NCI-H2107 treated with DMSO at 0.1 percent for 48 hours (cell line): Measurements from ENCODE around the gene SSH3.

ENCODE experiments used
- DNase-seq: peaks from one replicate; lab custom pipeline; 2025; ENCODE audit not compliant: unreplicated experiment; lab: John Stamatoyannopoulos, UW

The SSH3 gene

DNA sequence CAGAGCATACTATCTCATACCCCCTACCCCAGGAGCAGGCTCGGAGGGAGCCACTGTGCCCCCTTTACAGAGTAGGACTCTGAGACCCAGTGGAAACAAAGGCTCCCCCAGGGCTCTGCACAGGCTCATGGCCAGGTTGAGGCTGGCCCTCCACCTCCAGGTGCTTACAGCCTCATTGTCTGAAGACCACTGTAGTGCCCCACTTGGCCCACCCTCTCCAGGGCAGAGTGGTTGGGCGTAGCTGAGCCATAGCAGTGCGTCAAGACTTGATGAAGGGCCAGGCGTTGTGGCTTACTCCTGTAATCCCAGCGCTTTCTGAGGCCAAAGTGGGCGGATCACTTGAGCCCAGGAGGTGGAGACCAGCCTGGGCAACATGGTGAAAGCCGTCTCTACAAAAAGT is 12.5 kb upstream of the SSH3 start:
- no peak for DNase-seq

GRCh38 chr11:67291481-67292381 is 11.6 kb upstream of the SSH3 start:
- DNase-seq: no peak

DNA sequence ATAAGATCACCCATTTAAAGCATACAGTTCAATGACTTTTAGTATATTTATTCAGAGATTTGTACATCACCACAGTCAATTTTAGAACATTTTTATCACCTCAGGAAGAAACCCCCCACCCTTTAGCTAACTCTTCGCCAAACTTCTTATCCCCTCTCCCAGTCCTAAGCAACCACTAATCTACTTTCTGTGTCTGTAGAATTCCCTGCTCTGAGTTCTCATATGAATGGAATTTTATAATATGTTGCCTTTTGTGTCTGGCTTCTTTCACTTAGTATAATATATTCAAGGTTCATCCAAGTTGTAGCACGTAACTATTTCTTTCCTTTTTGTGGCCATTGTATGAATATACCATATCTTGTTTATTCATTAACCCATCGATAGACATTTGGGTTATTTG is 10.7 kb upstream of the SSH3 start:
- no peak for DNase-seq

DNA sequence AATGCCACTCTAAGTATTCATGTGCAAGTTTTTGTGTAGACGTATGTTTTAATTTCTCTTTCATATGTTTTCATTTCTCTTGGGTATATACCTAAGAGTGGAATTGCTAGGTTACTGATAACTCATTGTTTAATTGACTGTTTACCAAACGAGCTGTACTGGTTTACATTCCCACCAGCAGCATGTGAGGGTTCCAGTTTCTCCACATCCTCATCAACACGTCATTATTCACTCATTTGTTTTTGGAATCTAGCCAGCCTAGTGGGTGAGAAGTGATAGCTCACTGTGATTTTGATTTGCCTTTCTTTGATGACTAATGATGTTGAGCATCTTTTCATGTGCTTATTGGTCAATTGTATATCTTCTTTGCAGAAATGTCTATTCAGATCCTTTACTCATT is 10.2 kb upstream of the SSH3 start:
- no peak for DNase-seq

GRCh38 chr11:67295846-67296245 is 7.5 kb upstream of the SSH3 start:
- DNase-seq: no peak

GRCh38 chr11:67298786-67299185 is 4.5 kb upstream of the SSH3 start:
- DNase-seq: no peak

- no peak for DNase-seq
These were observed 3.7 kb upstream of the SSH3 start for GRCh38 chr11:67299471-67300191.

DNA sequence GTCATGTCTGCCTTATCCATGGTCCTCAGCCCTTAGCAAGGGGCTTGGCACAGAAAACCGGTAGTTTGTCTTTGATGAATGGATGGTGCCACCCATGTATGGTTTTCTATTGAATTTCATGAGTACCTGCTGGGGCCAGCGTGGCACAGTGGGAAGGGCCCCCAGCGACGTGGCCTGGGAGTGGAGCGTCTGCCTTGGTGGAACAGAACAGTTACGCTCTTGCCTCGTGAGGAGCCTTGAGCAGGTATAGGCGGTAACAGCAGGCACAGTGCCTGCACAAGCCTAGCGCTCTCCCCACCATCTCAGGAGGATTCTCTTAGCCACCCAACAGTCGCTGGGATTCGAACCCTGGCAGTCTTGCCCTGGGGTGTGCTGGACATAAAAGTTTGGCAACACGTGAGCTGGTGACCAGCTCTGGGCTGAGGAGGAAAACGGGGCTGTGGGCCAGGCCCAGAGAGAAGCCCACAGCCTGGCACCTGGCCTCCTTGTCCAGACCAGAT is 3.0 kb upstream of the SSH3 start:
- no peak for DNase-seq

GRCh38 chr11:67300756-67301312 is 2.5 kb upstream of the SSH3 start:
- DNase-seq: no peak

GRCh38 chr11:67301313-67301921 is 1.9 kb upstream of the SSH3 start:
- no peak for DNase-seq

GRCh38 chr11:67301951-67302516 is 1.3 kb upstream of the SSH3 start:
- peak; percentile 51 for DNase-seq

DNA sequence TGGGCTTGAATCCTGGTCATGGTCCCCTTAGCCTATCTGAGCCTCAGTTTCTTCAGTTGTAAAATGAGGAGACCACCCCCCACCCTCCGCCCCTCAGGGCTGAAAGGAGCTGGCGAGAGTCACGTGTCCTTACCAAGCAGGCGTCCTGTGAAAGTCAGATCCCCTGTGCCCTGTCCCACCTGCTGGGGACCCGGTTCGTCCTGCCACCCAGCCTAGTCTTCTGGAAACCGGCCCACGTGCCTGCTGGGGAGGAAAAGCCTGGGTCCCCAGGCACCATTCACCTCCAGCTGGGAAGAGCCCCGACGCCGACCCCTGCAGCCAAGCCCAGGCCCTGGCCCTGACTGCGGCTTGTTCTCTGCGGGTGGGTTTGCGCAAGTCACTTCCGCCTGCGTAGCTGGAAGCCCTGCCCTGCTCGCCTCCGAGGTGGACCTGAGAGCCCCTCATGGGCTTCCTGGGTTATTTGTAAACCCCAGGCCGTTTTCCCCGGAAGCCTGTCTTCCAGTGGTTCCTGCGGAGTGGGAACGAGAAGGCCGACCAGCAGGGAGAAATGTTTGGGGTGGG is 679 bp upstream of the SSH3 start:
- no peak for DNase-seq

- no peak for DNase-seq
These were observed 593 bp downstream of the SSH3 start for GRCh38 chr11:67303835-67304411.

- DNase-seq: no peak
These were observed 1.3 kb downstream of the SSH3 start for GRCh38 chr11:67304511-67305113.

DNA sequence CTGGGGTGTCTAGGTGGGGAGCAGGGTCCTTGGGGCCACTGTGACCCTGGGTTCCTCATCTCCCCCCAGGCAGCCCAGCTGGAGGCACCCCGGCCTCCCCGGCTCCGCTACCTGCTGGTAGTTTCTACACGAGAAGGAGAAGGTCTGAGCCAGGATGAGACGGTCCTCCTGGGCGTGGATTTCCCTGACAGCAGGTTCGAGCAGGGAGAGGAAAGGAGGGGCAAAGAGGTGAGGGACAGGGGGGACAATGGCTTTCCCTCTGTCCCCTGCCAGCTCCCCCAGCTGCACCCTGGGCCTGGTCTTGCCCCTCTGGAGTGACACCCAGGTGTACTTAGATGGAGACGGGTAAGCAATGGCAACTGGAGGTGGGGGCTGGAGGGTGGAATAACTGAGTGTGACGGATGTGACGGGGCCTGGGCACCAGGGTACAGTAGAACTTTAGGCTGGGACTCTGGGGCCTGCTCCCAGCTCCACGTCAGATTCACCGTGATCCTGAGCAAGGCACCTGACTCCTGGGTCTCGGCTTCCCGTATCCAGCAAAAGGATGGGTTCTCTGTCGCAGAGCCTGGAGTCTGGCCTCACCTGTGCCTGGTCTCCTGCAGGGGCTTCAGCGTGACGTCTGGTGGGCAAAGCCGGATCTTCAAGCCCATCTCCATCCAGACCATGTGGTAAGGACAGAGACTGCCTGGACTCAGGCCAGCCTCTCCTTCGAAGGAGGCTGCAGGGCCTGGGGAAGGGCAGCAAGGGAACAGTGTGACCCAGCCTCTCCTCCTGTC is 3.6 kb downstream of the SSH3 start:
- DNase-seq: no peak

DNA sequence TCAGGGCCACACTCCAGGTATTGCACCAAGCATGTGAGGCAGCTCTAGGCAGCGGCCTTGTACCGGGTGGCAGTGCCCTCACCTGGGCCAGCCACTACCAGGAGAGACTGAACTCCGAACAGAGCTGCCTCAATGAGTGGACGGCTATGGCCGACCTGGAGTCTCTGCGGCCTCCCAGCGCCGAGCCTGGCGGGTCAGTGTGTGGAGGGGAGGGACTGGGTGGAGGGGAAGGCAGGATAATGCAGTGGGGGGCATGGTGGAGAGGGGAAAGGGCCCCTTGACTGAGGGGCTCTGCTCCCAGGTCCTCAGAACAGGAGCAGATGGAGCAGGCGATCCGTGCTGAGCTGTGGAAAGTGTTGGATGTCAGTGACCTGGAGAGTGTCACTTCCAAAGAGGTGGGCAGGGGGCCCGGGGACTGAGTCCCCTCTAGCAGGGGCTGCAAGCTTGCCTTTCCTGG is 4.2 kb downstream of the SSH3 start:
- DNase-seq: no peak

GRCh38 chr11:67308031-67308866 is 4.9 kb downstream of the SSH3 start:
- no peak for DNase-seq

GRCh38 chr11:67309166-67309565 is 5.8 kb downstream of the SSH3 start:
- no peak for DNase-seq
